Ovary (tissue), 3 donors: ENCODE results near the gene CTDP1.

ENCODE experiments used
- CTCF ChIP-seq, 3 donors: fragments of 450-650 bp in 2 of 3; fragments of 200-600 bp in 1 of 3; IDR thresholded peaks; one replicate each; pipeline versions ENCODE4 v1.5.1 to v1.8.0; 2016 to 2022; ENCODE audit warnings: antibody characterized with exemption in 3 of 3, mild to moderate bottlenecking in 1 of 3
- POLR2A ChIP-seq: fragments of 450-650 bp; IDR thresholded peaks from one replicate; pipeline ENCODE4 v1.6.1; 2017; ENCODE audit warnings: antibody characterized with exemption, mild to moderate bottlenecking, moderate library complexity
- donor health status: DM: no; HTN: no; CAD: no.

- no peak for TF ChIP-seq CTCF (IDR thresholded peaks at IDR 0.05)
- TF ChIP-seq POLR2A: no peak
Measured at GRCh38 chr18:79717059-79717458, 37.5 kb downstream of the CTDP1 start.
